H9 (cell line): ENCODE measurements around the gene DAZAP2. TPM values are rescaled to one million over a fixed set of nuclear protein-coding genes. Genes with fewer than 3 reads are reported as not detected.

Experiments used
- DNase-seq: peaks from one replicate; pipeline ENCODE4 v3.0.0-alpha.2; 2017
- H2AFZ ChIP-seq: one replicate; pipeline ENCODE4 v1.6.1; 2013; ENCODE audit warnings: mild to moderate bottlenecking, low read length, control low read depth, moderate library complexity
- H2AK5ac ChIP-seq: 2 replicates; pipeline ENCODE4 v1.6.1; 2013; ENCODE audit warnings: low read length, control low read depth, mixed read lengths; ENCODE audit not compliant: insufficient read length
- H2BK120ac ChIP-seq: one replicate; pipeline ENCODE4 v1.6.1; 2013; ENCODE audit warnings: low read depth, mild to moderate bottlenecking, low read length, control low read depth, inconsistent platforms; ENCODE audit not compliant: poor library complexity, severe bottlenecking
- H2BK12ac ChIP-seq: 2 replicates; pipeline ENCODE4 v1.6.1; 2013; ENCODE audit warnings: low read length, control low read depth, mixed read lengths, low read depth; ENCODE audit not compliant: insufficient read length
- H2BK15ac ChIP-seq: 2 replicates; pipeline ENCODE4 v1.6.1; 2013; ENCODE audit warnings: low read depth, low read length, control low read depth
- H2BK20ac ChIP-seq: one replicate; pipeline ENCODE4 v1.6.1; 2013; ENCODE audit warnings: low read depth, mild to moderate bottlenecking, low read length, control low read depth, inconsistent platforms; ENCODE audit not compliant: poor library complexity, severe bottlenecking
- H2BK5ac ChIP-seq: 2 replicates; pipeline ENCODE4 v1.6.1; 2013; ENCODE audit warnings: low read length, control low read depth, mixed read lengths; ENCODE audit not compliant: insufficient read length
- H3K14ac ChIP-seq: 2 replicates; pipeline ENCODE4 v1.6.1; 2013; ENCODE audit warnings: low read length, control low read depth; ENCODE audit not compliant: insufficient read depth
- H3K18ac ChIP-seq: 2 replicates; pipeline ENCODE4 v1.6.1; 2013; ENCODE audit warnings: low read depth, mild to moderate bottlenecking, mixed read lengths, low read length, control low read depth; ENCODE audit not compliant: insufficient read length
- H3K23ac ChIP-seq: 2 replicates; pipeline ENCODE4 v1.6.1; 2013; ENCODE audit warnings: low read length, control low read depth, mixed read lengths, low read depth; ENCODE audit not compliant: insufficient read length
- H3K23me2 ChIP-seq: 2 replicates; pipeline ENCODE4 v1.6.1; 2013; ENCODE audit warnings: low read depth, mild to moderate bottlenecking, mixed read lengths, low read length, control low read depth; ENCODE audit not compliant: insufficient read length, poor library complexity, severe bottlenecking
- H3K27ac ChIP-seq: 2 replicates; pipeline ENCODE4 v1.5.1; 2013; ENCODE audit warnings: low read length, control low read depth, mixed read lengths, low read depth; ENCODE audit not compliant: insufficient read length
- H3K27me3 ChIP-seq: 2 replicates; pipeline ENCODE4 v1.6.1; 2013; ENCODE audit warnings: low read length, control low read depth, inconsistent platforms; ENCODE audit not compliant: insufficient read depth
- H3K4ac ChIP-seq: 2 replicates; pipeline ENCODE4 v1.6.1; 2013; ENCODE audit warnings: low read depth, mild to moderate bottlenecking, control low read depth, inconsistent platforms, low read length, moderate library complexity
- H3K4me1 ChIP-seq: 2 replicates; pipeline ENCODE4 v1.6.1; 2013; ENCODE audit warnings: low read length, control low read depth, inconsistent platforms; ENCODE audit not compliant: insufficient read depth
- H3K4me2 ChIP-seq: 2 replicates; pipeline ENCODE4 v1.6.1; 2013; ENCODE audit warnings: low read length, control low read depth, mixed read lengths; ENCODE audit not compliant: insufficient read length, insufficient read depth
- H3K56ac ChIP-seq: 2 replicates; pipeline ENCODE4 v1.6.1; 2013; ENCODE audit warnings: low read depth, mild to moderate bottlenecking, mixed read lengths, low read length, control low read depth; ENCODE audit not compliant: insufficient read length
- H3K79me1 ChIP-seq: 2 replicates; pipeline ENCODE4 v1.6.1; 2013; ENCODE audit warnings: low read depth, mild to moderate bottlenecking, moderate library complexity, low read length, control low read depth, inconsistent platforms; ENCODE audit not compliant: insufficient read depth, poor library complexity, severe bottlenecking
- H3K79me2 ChIP-seq: 2 replicates; pipeline ENCODE4 v1.6.1; 2013; ENCODE audit warnings: low read length, control low read depth, inconsistent platforms; ENCODE audit not compliant: insufficient read depth
- H3K9ac ChIP-seq: 2 replicates; pipeline ENCODE4 v1.6.1; 2013; ENCODE audit warnings: low read length, control low read depth, mixed read lengths; ENCODE audit not compliant: insufficient read length; ENCODE audit errors: extremely low read depth
- H3K9me3 ChIP-seq: one replicate; pipeline ENCODE4 v1.6.1; 2013; ENCODE audit warnings: low read depth, low read length, inconsistent platforms; ENCODE audit not compliant: control insufficient read depth
- H3T11ph ChIP-seq: one replicate; pipeline ENCODE4 v1.6.1; 2013; ENCODE audit warnings: mild to moderate bottlenecking, low read length, control low read depth, inconsistent platforms
- H4K20me1 ChIP-seq: one replicate; pipeline ENCODE4 v1.6.1; 2013; ENCODE audit not compliant: control insufficient read depth, insufficient read length, insufficient read depth
- H4K5ac ChIP-seq: 2 replicates; pipeline ENCODE4 v1.6.1; 2013; ENCODE audit warnings: low read depth, mild to moderate bottlenecking, mixed read lengths, low read length, control low read depth; ENCODE audit not compliant: insufficient read length
- H4K8ac ChIP-seq: replicated peaks from 2 replicates; pipeline ENCODE4 v1.6.1; 2013; ENCODE audit warnings: low read length, control low read depth, mixed read lengths, low read depth; ENCODE audit not compliant: insufficient read length
- H4K91ac ChIP-seq: 2 replicates; pipeline ENCODE4 v1.6.1; 2013; ENCODE audit warnings: low read depth, mild to moderate bottlenecking, moderate library complexity, mixed read lengths, low read length, control low read depth; ENCODE audit not compliant: insufficient read length
- H3K27ac Mint-ChIP-seq, 3 experiments: 2 replicates in 2 of 3; 3 replicates in 1 of 3; pipeline ENCODE4 v1.8.0; 2020 to 2021; ENCODE audit warnings: mixed read lengths in 3 of 3, mild to moderate bottlenecking in 1 of 3, moderate library complexity in 1 of 3
- H3K27me3 Mint-ChIP-seq: 2 replicates; pipeline ENCODE4 v1.8.0; 2021; ENCODE audit warnings: low read depth, mild to moderate bottlenecking, moderate library complexity, mixed read lengths
- H3K36me3 Mint-ChIP-seq, 3 experiments: 2 replicates in 2 of 3; 3 replicates in 1 of 3; pipeline ENCODE4 v1.8.0; 2020 to 2021; ENCODE audit warnings: low read depth in 3 of 3, mixed read lengths in 3 of 3; ENCODE audit not compliant: insufficient read depth in 1 of 3
- H3K4me1 Mint-ChIP-seq, 2 experiments: 2 replicates each; pipeline ENCODE4 v1.8.0; 2020; ENCODE audit warnings: mixed read lengths in 2 of 2
- H3K4me3 Mint-ChIP-seq, 2 experiments: 2 replicates in 1 of 2; 3 replicates in 1 of 2; pipeline ENCODE4 v1.8.0; 2020 to 2021; ENCODE audit warnings: mild to moderate bottlenecking in 2 of 2, mixed read lengths in 2 of 2, moderate library complexity in 1 of 2
- H3K9me3 Mint-ChIP-seq, 2 experiments: 2 replicates in 1 of 2; 3 replicates in 1 of 2; pipeline ENCODE4 v1.8.0; 2020; ENCODE audit warnings: mild to moderate bottlenecking in 2 of 2, mixed read lengths in 2 of 2, moderate library complexity in 1 of 2
- CTCF ChIP-seq: fragments of 200-600 bp; sonication (generic); conservative IDR thresholded peaks from 3 replicates; pipeline ENCODE4 v1.8.0; 2021; ENCODE audit warnings: antibody characterized with exemption, mild to moderate bottlenecking
- WGBS: extraction: QIAGEN DNeasy Blood & Tissue Kit; methylation state at CpG from one replicate; pipeline ENCODE4 v1.1.7; 2013; ENCODE audit warnings: missing lambda C conversion rate, low lambda C conversion rate, mixed read lengths; ENCODE audit not compliant: insufficient read length; ENCODE audit errors: extremely low coverage; 5-methylcytosine and 5-hydroxymethylcytosine counted together
- total RNA-seq: library from RNA; stranded (reverse); gene quantifications from 2 replicates; pipeline ENCODE4 v1.2.1, GENCODE V29; 2021

The DAZAP2 gene
- total RNA-seq, 1 experiment from 2014 or later, result 23.6 TPM

- H2BK12ac ChIP-seq, result no peak overlapping the region
- H3K18ac ChIP-seq, result no peak overlapping the region
- peaks cover 2% of the 10 kb centered on the region; the same call in 1 of the 2 replicates for H3K79me2 ChIP-seq
- H3K23ac ChIP-seq, result no peak overlapping the region
- WGBS, result no CpG with 5 or more reads among the region's 2 CpGs
- no peak overlapping the region for H3T11ph ChIP-seq
- H2BK20ac ChIP-seq, result no peak overlapping the region
- H3K4me2 ChIP-seq, result no peak overlapping the region
- no peaks in the 10 kb centered on the region for H3K79me1 ChIP-seq
- no peaks in the 10 kb centered on the region for H4K20me1 ChIP-seq
- H2BK5ac ChIP-seq, result no peak overlapping the region
- H3K9me3 Mint-ChIP-seq, result no peaks in the 10 kb centered on the region
- H3K36me3 Mint-ChIP-seq, result peaks cover 31 to 52% (median 37%) of the 10 kb centered on the region in 3 experiments
- no peak overlapping the region for H4K5ac ChIP-seq
- no peak overlapping the region for H3K9ac ChIP-seq
- no peak for DNase-seq
- no peak overlapping the region for H2AFZ ChIP-seq
- no peak overlapping the region for H2BK120ac ChIP-seq
- no peaks in the 10 kb centered on the region for H3K27me3 Mint-ChIP-seq
- H3K27me3 ChIP-seq, result no peaks in the 10 kb centered on the region
- H3K4me1 Mint-ChIP-seq, result peaks cover 16% of the 10 kb centered on the region in 2 experiments
- peaks cover 6% of the 10 kb centered on the region; the same call in 1 of the 2 replicates for H3K4me1 ChIP-seq
- H3K9me3 ChIP-seq, result no peaks in the 10 kb centered on the region
- TF ChIP-seq CTCF, result no peak
- no peak overlapping the region for H3K14ac ChIP-seq
- no peak overlapping the region for H3K27ac ChIP-seq
- H3K27ac Mint-ChIP-seq, result no peak overlapping the region; a peak in 1 of 7 replicates
- no peak overlapping the region for H3K4me3 Mint-ChIP-seq
- peaks cover 4% of the 10 kb centered on the region for H3K23me2 ChIP-seq
- no peak overlapping the region for H2BK15ac ChIP-seq
- no peak overlapping the region for H4K91ac ChIP-seq
- H3K56ac ChIP-seq, result no peak overlapping the region
- no peak overlapping the region for H3K4ac ChIP-seq
- H2AK5ac ChIP-seq, result no peak overlapping the region
- no peak overlapping the region for H4K8ac ChIP-seq
These were observed 2.3 kb downstream of the DAZAP2 start for GRCh38 chr12:51240971-51241370.
